Measurements from ENCODE around the gene HDAC4.

HDAC4 gene

DNA sequence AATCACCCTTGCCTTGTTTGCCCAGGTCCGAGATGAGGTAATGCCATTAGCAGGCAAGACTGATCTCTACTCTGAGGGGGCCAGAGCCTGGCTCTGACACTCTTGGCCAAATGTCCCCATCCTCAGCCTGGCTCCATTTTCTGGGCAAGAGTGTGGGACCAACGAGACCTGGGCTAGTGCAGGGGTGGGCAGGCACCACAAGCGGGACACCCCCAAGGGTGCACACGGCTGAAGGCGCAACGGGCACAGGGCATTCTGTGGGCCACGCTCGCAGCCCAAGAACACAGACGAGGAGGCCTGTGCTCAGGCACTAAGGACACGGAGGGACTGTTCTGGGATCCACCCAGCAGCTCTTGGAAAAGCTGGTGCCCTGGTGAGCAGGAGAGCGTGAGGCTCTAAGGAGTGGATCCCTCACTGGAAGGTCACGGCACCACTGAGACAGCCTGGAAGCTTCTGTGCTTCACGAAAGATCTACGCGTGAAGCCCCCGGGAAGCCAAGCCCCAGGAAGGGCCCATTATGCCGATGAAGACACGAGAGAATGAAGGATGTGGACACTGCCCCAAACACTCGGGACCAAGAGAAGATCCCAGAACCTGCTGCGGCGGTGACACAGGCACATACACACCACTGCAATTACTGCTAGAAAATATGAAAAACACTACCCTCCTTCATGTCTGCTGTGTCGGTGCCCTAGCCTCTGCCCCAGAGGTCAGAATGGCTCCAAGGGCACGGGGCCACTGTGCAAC, 138.2 kb downstream of the HDAC4 start:
- no peak for DNase-seq
- in situ Hi-C loops (cut with HindIII; ENCODE audit: low pct_ligation_motif_present, low pct_unique_long_range_greater_than_20kb, low sequenced_read_pairs), result no loop called here

DNA sequence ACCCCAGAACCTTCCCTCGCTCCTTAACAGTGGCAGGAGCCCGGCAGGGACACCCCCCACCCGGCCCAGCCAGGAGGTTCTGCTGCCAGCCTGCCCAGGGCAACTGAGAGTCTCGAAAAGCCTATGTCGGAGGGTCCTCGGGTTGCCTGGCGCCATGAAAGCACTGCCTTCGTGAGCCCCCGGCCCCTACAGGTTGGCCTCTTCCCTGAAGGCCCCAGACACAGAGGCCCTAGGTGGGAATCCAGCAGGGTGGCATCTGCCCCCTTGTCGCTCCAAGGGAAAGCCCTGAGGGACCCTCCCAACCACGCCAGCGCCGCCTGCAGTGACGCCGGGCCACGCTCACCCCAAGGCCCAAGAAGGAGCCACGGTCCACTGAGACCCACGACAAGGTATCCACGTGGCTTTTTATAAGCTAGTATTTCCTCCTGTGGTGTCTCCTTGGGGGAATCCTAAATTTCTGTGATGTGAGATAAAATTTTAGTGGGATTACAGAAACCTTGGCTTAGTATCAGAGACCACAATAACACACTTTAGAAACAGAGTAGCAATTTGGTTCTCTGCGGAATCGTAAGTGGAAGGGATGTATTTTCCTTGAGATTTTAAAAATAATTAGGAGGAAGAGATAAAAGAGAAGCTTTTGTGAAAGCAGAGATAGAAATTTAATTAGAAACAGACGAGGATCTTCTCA, 138.9 kb downstream of the HDAC4 start:
- in situ Hi-C loops (cut with HindIII; ENCODE audit: low pct_ligation_motif_present, low pct_unique_long_range_greater_than_20kb, low sequenced_read_pairs), result no loop called here

DNA sequence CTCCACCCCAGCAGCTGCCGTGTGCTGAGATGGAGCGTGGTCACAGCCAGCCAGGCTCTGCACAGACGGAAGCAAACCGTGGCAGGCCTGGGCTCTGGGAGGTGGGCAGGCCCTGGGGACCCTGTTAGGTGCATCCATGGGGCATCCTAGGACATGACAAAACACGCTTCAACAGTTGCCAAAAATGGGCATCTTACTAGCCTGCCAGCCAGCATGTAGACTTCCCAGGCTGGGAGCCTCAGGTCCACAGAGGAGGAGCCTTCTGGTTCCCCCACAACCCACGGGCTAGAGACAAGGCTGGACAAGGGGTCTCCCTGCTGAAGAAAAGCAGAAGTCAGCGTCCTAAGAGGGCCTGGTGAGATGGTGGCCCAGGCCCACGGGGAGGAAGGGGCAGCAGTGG, 139.5 kb downstream of the HDAC4 start:
- DNase-seq, result no peak
- in situ Hi-C loops (cut with HindIII; ENCODE audit: low pct_ligation_motif_present, low pct_unique_long_range_greater_than_20kb, low sequenced_read_pairs), result no loop called here

More for the DNA sequence above, 138.9 kb downstream of the HDAC4 start:
- DNase-seq, result no peak

DNA sequence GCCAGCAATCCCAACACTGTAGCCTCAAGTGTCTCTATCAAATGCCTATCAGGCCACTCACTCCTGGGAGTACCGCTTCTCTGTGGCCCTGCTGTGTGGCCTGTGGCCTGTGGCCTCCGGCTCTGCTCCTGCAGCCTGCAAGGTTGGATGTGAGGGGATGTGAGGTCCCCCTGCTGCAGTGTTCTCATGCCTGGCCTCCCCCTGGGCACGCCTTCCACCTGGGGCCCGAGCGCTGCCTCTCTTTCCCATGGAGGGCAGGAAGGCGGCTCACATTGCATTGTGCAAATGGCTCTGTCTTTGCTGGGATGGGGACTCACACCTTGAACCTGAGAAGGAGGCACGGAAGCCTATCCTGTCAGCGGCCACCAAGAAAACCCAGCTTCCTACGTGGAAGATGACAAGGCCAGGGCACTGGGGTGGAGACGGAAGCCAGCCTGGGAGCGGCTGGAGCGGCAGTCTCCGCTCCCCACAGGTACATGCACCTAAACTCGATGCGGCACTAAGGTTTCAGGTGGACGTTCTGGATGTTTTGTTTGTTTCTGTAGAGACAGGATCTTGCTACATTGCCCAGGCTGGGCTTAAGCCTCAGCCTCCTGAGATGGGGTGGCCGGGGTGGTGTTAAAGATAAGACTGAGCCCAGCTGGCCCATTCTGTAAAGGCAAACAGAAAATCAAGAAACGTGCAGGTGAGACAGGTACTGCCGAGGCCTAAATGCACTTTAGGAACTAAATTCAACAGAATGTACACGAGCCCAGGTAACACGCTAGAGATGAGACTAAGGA, 140.1 kb downstream of the HDAC4 start:
- in situ Hi-C loops (cut with HindIII; ENCODE audit: low pct_ligation_motif_present, low pct_unique_long_range_greater_than_20kb, low sequenced_read_pairs), result no loop called here

DNA sequence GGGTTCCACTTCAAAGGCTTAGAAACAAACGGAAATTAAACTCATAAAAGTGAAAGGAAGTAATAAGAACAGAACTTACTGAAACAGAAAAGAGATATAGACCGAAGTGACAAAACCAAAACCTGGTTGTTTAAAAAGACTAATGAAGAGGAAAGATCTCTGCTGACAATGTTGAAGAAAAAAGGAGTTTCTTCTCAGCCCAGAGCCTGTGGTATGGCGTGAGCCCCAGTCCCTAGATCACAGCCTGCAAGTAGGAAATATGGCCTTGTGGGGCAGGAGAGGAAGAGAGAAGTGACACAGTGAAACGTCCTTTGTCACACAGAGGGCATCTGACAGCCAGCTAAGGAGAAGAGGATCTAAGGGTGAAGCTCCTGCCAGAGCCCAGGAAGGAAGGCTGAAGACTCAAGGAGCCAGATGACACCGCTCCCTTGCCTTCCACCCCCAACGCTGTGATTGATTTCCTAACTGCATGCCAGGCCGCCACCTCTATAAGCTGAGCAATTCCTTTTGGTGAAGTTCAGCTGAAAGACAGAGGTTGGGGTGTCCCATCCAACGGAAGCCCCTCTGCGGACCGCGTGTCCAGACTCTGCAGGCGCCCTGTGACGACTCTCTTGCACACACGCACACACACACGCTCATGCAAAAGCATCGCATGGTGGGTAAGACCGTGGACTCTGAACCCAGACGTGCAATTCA, 141.1 kb downstream of the HDAC4 start:
- DNase-seq, result no peak
- in situ Hi-C loops (cut with HindIII; ENCODE audit: low pct_ligation_motif_present, low pct_unique_long_range_greater_than_20kb, low sequenced_read_pairs), result no loop called here

More for the DNA sequence above, 140.1 kb downstream of the HDAC4 start:
- no peak for DNase-seq

DNA sequence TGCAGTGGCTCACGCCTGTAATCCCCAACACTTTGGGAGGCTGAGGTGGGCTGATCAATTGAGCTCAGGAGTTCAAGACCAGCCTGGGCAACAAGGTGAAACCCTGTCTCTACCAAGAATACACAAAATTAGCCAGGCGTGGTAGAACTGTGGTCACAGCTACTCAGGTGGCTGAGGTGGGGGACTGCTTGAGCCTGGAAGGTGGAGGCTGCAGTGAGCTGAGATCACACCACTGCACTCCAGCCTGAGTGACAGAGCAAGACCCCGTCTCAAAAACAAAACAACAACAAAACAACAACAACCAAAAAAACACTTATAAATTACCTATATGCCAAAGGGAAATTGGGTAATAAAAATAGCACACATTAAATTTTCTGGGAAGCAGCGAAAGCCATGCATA, 141.6 kb downstream of the HDAC4 start:
- no peak for DNase-seq
- in situ Hi-C loops (cut with HindIII; ENCODE audit: low pct_ligation_motif_present, low pct_unique_long_range_greater_than_20kb, low sequenced_read_pairs), result no loop called here

DNA sequence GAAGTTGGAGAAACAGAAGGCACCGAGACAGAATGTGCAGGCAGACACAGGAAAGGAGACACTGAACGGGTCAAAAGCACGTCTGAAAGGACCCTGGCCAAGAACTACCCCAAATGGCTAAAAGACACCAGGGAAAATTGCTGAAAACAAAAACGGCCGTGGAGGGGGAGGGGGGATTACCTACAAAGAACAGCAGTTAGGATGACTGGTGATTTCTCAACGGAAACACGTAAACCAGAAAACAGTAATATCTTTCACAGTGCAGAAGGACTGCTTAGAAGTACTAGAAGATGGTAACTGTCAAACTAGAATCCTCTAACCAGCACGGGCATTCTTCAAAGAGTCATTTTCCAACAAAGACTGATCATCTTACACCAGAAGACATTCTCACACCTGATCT, 142.6 kb downstream of the HDAC4 start:
- no peak for DNase-seq
- in situ Hi-C loops (cut with HindIII; ENCODE audit: low pct_ligation_motif_present, low pct_unique_long_range_greater_than_20kb, low sequenced_read_pairs), result no loop called here

DNA sequence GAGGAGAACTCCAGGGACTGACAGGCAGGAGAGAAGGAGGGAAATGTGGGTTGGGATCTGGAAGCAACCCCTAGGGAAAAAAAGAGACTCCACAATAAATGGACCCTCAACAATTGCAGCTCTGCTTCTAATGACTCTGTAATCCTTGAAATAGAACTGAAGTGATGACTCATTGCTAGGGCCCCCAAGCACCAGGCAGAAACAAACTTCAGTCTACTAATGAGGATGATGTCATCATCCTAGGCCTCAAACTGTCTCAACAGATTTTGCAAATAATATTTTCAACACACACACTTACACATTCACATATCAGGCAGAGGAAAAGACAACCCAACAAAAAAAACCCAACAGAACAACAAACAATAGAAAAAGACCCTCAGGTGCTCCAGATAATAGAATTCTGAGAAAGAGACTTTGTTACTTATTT, 143.3 kb downstream of the HDAC4 start:
- DNase-seq, result no peak
- in situ Hi-C loops (cut with HindIII; ENCODE audit: low pct_ligation_motif_present, low pct_unique_long_range_greater_than_20kb, low sequenced_read_pairs), result no loop called here

DNA sequence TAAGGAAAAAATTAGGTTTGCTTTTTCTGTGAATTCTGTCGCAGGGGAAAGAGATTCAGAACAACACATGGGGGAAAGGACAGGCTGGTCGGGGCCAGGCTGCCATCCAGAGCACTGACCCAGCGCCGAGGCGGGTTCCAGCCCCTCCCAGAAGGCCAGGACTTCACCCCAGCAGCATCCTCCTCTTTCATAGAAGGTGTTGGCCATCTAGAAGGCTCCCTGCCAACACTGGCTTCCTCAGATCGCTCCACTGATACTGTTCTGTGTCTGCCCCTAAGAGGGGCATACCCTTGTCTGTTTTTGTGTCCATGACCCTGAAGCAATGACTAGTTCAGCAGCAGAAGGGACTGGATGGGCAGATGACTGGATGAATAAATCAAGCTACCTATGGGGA, 144.5 kb downstream of the HDAC4 start:
- no peak for DNase-seq
- in situ Hi-C loops (cut with HindIII; ENCODE audit: low pct_ligation_motif_present, low pct_unique_long_range_greater_than_20kb, low sequenced_read_pairs), result no loop called here

DNA sequence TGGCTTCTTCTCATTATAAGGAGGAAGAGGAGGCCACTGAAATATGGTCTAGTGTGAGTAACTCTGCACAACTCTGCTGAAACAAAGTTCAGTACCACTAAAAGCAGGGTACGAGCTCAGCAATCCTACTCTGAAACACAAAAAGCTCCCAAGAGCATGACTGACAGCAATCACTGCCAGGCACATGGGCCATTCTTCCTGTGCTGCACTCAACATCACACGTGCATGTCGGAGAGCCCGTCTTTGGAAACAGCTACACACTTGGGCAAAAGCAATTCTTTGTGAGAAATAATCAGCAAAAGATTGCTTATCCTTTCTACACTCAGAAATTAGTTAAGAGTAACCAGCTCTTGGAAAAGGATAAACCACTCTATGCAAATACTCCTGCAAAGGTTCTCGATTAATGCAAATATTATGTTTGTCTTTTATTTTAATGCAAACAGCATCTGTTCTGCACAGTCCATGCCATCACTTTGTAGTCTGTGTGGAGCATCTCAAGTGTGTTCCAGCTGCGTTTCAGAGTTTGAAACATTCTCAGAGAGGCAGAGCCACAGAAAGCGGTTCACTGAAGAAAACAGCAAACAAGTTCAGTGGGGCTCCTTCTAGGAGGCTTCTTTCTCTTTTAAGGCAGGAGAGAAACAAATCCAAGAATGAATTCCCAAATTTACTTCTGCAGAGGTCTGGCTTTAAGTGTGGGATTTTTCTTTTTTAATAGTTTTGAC, 145.0 kb downstream of the HDAC4 start:
- no peak for DNase-seq
- in situ Hi-C loops (cut with HindIII; ENCODE audit: low pct_ligation_motif_present, low pct_unique_long_range_greater_than_20kb, low sequenced_read_pairs), result no loop called here

DNA sequence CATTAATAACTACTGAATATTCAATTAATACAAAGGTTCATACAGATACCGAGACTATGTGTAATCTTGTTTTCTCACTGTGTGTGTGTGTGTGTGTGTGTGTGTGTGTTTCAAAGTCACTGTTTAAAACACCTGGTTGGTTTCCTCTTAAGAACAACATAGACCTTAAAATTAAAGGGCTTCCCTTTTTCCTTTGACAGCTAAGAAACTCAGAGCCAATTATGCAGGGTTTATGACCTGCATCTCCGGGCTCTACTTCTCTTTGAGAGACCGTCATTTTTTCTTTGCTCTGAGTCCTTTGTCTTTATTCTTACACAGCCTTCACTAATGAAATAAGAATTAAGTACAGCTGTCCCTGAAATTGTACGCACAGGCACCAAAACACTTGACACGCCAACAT, 145.6 kb downstream of the HDAC4 start:
- in situ Hi-C loops (cut with HindIII; ENCODE audit: low pct_ligation_motif_present, low pct_unique_long_range_greater_than_20kb, low sequenced_read_pairs), result no loop called here

DNA sequence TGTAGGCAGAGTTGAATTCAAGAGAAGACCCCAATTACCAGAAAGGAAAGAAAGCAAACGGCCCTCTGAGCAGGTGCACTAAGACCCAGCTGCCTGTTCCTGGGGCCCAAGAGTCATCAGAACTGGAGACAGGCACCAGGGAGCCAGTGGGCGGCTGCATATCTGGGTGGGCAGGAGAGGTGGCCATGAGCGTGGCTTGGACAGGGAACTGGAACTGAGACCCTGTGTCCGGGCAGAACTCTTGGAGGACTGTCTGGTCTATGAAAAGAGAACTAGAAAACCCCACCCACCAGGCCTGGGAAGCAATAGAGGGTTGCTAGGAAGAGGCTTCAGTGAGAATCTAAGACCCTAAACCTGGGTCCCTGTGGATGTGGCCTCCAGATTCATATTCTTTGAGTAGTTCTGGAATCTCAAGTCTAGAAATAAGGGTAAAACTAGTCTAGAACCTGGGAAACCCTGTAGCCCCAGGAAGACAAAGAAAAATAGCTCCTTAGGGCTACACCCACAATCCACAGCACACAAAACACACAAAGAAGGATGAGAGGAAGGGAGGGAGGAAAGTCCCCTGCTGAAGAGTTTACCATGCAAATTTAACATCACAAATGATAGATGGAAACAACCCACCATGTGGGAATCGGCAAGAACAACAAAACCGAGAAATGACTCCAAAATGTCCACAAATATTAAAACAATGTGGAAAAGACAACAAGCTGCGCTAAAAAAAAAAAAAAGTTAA, 147.0 kb downstream of the HDAC4 start:
- in situ Hi-C loops (cut with HindIII; ENCODE audit: low pct_ligation_motif_present, low pct_unique_long_range_greater_than_20kb, low sequenced_read_pairs), result no loop called here
- no peak for DNase-seq

More for the DNA sequence above, 145.6 kb downstream of the HDAC4 start:
- no peak for DNase-seq

DNA sequence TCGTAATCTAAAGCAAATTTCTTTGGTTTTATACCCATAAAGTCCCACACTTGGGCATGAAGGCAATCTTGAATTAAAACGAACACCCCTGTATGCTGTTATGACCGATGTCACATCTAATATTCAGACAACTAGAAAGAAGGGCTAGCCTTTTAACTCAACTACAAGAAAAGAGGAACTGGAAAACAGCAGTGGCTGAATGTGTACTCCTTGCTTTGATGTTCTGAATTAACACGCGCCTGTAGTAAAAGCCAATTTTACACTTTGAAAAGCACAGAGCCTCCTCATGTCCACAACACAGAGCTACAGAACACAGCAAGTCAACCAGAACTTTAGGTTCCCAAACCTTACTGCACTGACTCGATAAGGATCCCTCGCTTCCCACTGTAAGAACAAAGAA, 147.6 kb downstream of the HDAC4 start:
- no peak for DNase-seq
- in situ Hi-C loops (cut with HindIII; ENCODE audit: low pct_ligation_motif_present, low pct_unique_long_range_greater_than_20kb, low sequenced_read_pairs), result no loop called here

DNA sequence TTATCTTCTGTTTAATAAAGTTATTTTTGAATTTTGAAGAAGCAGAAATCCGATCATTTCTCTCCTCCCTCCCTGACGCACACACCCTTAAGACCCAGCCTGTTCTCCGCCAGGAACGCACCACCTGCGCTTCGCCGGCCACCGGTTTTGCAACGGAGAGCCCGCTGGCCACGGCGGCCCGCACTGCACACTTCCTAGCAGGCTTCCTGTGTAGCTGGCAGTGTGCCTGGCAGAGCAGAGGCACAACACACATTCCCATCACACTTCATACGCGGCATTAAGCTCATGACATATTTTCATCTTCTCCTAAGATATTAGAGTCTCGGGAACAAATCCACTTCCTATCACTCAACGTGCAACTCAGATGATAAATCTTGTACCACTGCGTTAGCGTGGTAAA, 148.0 kb downstream of the HDAC4 start:
- in situ Hi-C loops (cut with HindIII; ENCODE audit: low pct_ligation_motif_present, low pct_unique_long_range_greater_than_20kb, low sequenced_read_pairs), result no loop called here
- no peak for DNase-seq

DNA sequence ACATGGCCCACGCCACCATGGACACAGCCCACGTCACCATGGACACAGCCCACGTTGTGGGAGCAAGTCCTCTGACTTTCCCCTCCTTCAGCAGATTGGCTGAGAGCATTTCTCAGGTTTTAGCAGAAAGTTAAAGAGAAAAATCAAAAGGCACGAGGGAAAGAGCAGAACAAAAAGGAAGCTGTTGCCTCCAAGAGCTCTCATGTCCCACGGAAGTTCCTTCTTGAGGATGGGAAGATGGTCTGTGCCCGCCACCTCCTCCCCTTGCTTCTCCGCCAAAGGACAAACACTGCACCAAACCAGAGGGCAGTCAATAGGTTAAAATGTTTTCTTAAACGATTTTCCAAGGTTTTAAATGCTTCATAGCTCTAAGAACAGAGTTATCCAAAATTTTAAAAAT, 148.4 kb downstream of the HDAC4 start:
- DNase-seq, result no peak
- in situ Hi-C loops (cut with HindIII; ENCODE audit: low pct_ligation_motif_present, low pct_unique_long_range_greater_than_20kb, low sequenced_read_pairs), result no loop called here

DNA sequence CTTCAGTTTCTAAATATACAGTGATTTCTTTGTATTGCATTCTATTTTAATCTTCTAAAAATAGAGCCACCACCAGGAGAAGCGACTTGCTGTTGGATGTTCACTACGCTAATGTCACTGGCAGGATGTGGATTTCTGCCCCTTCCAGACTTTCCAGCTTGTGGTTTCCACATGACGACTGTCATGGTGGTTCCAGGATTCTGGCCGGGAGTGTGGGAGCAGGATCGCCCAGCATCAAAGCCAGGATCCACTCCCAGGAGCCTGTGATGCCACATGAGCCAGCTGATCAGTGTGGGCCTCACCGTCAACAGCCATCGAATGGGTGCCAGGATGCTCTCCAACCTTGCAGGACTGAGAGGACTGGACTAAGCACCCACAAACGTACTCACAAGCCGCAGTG, 148.8 kb downstream of the HDAC4 start:
- DNase-seq, result no peak
- in situ Hi-C loops (cut with HindIII; ENCODE audit: low pct_ligation_motif_present, low pct_unique_long_range_greater_than_20kb, low sequenced_read_pairs), result no loop called here

DNA sequence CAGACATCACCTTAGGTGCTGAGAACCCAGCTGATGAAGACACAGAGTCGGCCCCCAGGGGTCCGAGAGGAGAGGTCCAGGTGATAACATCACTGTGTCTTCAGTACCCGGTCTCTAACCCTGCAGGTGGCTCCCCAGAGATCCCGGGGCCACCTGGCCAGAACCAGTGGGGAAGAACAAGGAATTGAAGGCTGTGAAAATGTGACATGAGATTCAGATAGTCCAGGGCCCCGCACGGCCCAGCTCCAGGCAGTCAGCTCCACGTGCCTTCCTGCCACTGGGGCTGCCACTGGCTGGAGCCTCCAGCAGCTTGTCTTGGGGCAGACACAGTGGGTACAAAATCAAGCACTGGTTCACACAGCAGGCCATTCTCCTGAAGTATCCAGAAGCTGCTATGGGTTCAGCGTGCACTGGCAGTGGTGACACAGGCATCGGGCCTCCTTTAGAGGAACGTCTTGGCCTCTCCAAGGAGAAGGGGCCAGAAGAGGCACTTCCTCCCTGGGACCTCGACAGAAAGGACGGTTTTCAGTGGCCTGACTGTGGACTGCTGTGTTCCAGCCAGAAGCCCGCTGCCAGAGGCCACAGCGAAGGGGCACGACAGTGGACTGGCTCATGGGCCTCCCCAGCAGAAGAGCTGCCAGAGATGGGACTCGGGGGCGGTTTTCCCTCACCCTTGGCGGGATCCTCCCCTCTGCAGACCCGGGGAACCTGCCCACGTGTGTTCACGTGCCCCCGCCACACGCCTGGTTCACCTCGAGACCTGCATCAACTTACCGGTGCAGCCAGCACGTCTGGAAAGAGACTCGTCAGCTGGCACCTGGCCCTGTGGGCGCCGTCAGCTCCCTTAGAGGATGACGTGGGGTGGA, 150.4 kb downstream of the HDAC4 start:
- in situ Hi-C loops (cut with HindIII; ENCODE audit: low pct_ligation_motif_present, low pct_unique_long_range_greater_than_20kb, low sequenced_read_pairs), result no loop called here
- DNase-seq, result no peak
